Tibial nerve (tissue), 4 donors: ENCODE data around the gene CAMTA1.

Experiments used
- EP300 ChIP-seq, 2 donors: sonication (generic); formaldehyde crosslinking; IDR thresholded peaks; one replicate each; pipeline ENCODE4 v1.6.1; 2017; ENCODE audit warnings: antibody characterized with exemption in 2 of 2, mild to moderate bottlenecking in 1 of 2
- POLR2A ChIP-seq, 2 donors: fragments of 450-650 bp; IDR thresholded peaks; one replicate each; pipeline ENCODE4 v1.6.1; 2017; ENCODE audit warnings: antibody characterized with exemption in 2 of 2, mild to moderate bottlenecking in 2 of 2, moderate library complexity in 2 of 2
- TF ChIP-seq, protein P1 (sequence below), 5 experiments: fragments of 200-600 bp in 3 of 5; fragments of 450-650 bp in 2 of 5; sonication (generic) in 3 of 5; IDR thresholded peaks; one replicate each; pipeline ENCODE4 v1.5.1; 2016 to 2019; ENCODE audit warnings: antibody characterized with exemption in 5 of 5, mild to moderate bottlenecking in 3 of 5, moderate library complexity in 2 of 5

DNA sequence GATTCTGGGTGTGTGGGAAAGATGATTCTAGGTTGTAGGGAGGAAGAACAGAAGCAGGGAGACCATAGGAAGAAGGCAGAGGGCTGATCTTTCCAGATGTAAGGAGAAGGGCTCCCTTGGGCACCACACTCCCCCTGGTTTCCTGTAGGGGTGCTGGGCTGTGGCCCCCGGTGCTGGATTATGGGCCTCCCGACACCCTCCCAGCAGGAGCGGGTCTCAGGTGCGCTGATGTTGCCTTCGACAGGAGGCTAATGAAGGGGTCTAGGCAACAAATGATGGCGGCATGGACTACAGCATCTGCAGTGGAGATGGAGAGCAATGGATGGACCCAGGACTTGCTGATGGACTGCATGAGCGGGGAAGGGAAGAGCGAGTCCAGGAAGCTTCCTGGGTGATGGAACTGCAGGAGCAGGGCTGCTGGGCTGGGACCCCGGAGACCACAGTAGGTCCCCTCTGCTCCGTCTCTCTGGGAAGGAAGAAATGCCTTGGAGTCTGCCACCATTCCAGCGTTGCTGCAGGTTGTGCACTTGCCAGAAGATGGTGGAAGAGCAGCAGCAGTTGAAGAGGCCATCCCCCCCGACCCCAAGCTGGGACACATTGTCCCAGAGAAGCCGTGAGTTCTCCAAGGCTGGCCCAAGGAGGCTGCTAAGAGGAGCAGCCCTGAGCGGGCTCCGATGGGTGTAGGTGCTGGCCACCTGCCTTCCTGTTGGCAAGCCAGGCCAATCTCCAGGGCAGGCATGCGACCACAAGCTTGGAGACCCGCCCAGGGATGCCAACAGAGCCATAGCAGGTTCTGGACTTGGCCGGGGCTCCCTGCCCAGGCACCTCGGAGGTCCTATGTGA, 890.4 kb downstream of the CAMTA1 start:
- TF ChIP-seq, protein P1, sequence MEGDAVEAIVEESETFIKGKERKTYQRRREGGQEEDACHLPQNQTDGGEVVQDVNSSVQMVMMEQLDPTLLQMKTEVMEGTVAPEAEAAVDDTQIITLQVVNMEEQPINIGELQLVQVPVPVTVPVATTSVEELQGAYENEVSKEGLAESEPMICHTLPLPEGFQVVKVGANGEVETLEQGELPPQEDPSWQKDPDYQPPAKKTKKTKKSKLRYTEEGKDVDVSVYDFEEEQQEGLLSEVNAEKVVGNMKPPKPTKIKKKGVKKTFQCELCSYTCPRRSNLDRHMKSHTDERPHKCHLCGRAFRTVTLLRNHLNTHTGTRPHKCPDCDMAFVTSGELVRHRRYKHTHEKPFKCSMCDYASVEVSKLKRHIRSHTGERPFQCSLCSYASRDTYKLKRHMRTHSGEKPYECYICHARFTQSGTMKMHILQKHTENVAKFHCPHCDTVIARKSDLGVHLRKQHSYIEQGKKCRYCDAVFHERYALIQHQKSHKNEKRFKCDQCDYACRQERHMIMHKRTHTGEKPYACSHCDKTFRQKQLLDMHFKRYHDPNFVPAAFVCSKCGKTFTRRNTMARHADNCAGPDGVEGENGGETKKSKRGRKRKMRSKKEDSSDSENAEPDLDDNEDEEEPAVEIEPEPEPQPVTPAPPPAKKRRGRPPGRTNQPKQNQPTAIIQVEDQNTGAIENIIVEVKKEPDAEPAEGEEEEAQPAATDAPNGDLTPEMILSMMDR (IDR thresholded peaks at IDR 0.05), result no peak
- no peak for TF ChIP-seq EP300 (IDR thresholded peaks at IDR 0.05)
- TF ChIP-seq POLR2A (IDR thresholded peaks at IDR 0.05), result no peak
